ENCODE data around the gene EDRF1.

GRCh38 chr10:125811251-125811650 is 91.7 kb downstream of the EDRF1 start:
- TF ChIP-seq ELF1 (IDR thresholded peaks at IDR 0.05; ENCODE audit: borderline replicate concordance, low read depth) (no peak), SIN3A (IDR thresholded peaks at IDR 0.05; ENCODE audit: low read depth) (no peak), POLR2AphosphoS5 (IDR thresholded peaks at IDR 0.05; ENCODE audit: low read depth, low read length) (no peak), CTCF (IDR thresholded peaks at IDR 0.05 in 2 of 3, conservative IDR thresholded peaks at IDR 0.05 in 1 of 3; ENCODE audit: borderline replicate concordance in 1 of 3, insufficient read depth in 1 of 3, low read depth in 2 of 3, low read length in 2 of 3) (no peak), EZH2phosphoT487 (IDR thresholded peaks at IDR 0.05; ENCODE audit: borderline replicate concordance) (no peak), EZH2 (IDR thresholded peaks at IDR 0.05) (no peak), POLR2A (IDR thresholded peaks at IDR 0.05; ENCODE audit: borderline replicate concordance, extremely low read depth, insufficient read depth, insufficient read length) (no peak), RAD21 (IDR thresholded peaks at IDR 0.05; ENCODE audit: low read depth) (no peak), MAX (IDR thresholded peaks at IDR 0.05) (no peak), REST (IDR thresholded peaks at IDR 0.05; ENCODE audit: low read depth) (no peak), YY1 (IDR thresholded peaks at IDR 0.05; ENCODE audit: extremely low read depth, insufficient replicate concordance, low read depth, low read length) (no peak)
